Neural progenitor cell (in vitro differentiated cells): ENCODE data around the gene CCL14.

Experiments
- CTCF ChIP-seq: fragments of 200-600 bp; sonication (generic); IDR thresholded peaks from 2 replicates; pipeline ENCODE4 v1.5.1; 2017; ENCODE audit warnings: antibody characterized with exemption, mild to moderate bottlenecking
- EZH2 ChIP-seq: fragments of 200-600 bp; sonication (generic); IDR thresholded peaks from 2 replicates; pipeline ENCODE4 v1.6.1; 2017; ENCODE audit warnings: antibody characterized with exemption, mild to moderate bottlenecking, moderate library complexity
- EZH2phosphoT487 ChIP-seq: fragments of 200-600 bp; sonication (generic); IDR thresholded peaks from 2 replicates; pipeline ENCODE4 v1.6.1; 2017; ENCODE audit warnings: antibody characterized with exemption

- no peak for TF ChIP-seq CTCF
- TF ChIP-seq EZH2phosphoT487: no peak
- no peak for TF ChIP-seq EZH2
These were observed 37.8 kb upstream of the CCL14 start for GRCh38 chr17:36024106-36024869.
